ENCODE results near the gene UPK3A. TPM values are rescaled to one million over a fixed set of nuclear protein-coding genes. Genes with fewer than 3 reads are reported as not detected.
A peak's percentile ranks its signal among the peaks of the same experiment; 100 is the strongest.

Gene UPK3A
- total and polyA plus RNA-seq, 10 of the 15 experiments (the other 5 are each of a cell fraction or from before 2014, with no cell fraction given), result not detected

DNA sequence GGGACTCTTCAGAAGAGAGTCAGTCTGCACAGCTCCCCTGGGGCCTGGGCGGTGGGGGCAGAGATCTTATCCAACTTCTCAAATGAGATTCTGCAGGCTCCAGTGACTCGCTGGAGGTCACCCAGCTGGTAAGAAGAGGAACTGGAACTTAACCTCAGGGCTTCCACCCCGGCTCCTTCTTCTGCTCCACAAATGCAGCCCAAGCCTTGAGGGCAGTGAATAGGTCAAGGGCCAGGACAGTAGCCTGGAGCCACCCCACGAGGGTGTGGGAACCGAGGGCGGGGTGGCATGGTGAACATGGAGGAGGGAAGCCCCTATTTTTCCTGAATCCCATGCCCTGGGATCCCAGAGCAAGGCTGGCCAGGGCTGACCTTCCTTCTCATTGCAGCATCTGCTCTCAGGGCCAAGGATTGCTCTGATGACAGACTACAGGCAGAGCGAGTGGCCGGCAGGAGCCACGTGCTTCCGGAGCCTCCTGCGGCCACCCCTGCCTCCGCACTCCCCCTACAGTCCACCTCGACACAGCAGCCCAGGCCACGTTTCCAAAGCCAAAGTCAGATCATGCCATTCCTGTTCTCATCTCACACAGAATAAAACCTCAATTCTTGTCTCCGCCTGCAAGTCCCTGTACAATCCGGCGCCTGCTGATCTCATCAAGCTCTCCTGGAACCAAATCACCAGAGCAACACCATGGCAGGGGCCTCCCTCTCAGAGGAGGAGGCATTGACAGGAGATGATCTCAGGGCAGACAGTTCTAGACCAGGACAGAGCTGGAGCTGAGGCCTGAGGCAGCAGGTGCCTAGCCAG, 21.1 kb upstream of the UPK3A start (continued):
- TF ChIP-seq CREM (IDR thresholded peaks at IDR 0.05; ENCODE audit: low read depth) (peak; percentile 55), NFIC (IDR thresholded peaks at IDR 0.05; ENCODE audit: low read depth, low read length) (peak; percentile 74; the same call in 1 of the 2 replicates), POLR2AphosphoS2 (IDR thresholded peaks at IDR 0.05; ENCODE audit: low read depth, low read length) (no peak), SIN3A (IDR thresholded peaks at IDR 0.05; ENCODE audit: low read depth, low read length) (0 out of 2 replicates have a peak, but pooled peaks have one; percentile 15), FOXM1 (IDR thresholded peaks at IDR 0.05; ENCODE audit: low read depth, low read length) (peak; percentile 57; the same call in 1 of the 2 replicates), SRF (IDR thresholded peaks at IDR 0.05; ENCODE audit: low read depth in 2 of 2, low read length in 2 of 2) (0 out of 4 replicates have a peak, but pooled peaks of 1 of the 2 experiments have one; percentile 34), LARP7 (IDR thresholded peaks at IDR 0.05) (0 out of 2 replicates have a peak, but pooled peaks have one; percentile 24), ZNF217 (IDR thresholded peaks at IDR 0.05) (no peak), MYC (IDR thresholded peaks at IDR 0.05; ENCODE audit: insufficient read depth, insufficient read length, insufficient replicate concordance, low read length, severe bottlenecking) (peak; percentile 79), DPF2 (IDR thresholded peaks at IDR 0.05) (peak; percentile 96)

DNA sequence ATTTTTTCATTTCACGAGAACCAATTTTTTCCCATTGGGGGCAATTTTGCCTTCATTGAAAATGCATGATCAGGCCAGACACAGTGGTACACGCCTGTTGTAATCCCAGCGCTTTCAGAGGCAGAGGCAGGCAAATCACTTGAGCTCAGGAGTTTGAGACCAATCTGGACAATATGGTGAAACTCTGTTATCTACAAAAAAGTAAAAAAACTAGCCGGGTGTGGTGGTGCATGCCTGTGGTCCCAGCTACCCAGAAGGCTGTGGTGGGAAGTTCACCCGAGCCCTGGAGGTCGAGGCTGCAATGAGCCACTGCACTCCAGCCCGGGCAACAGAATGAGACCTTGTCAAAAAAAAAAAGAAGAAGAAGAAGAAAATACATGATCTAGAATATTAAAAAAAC, 19.2 kb upstream of the UPK3A start:
- DNase-seq (ENCODE audit: low read depth, low spot score) (no peak), FAIRE-seq (no peak), ATAC-seq (no peak)
- no peak overlapping the region for H3K4me3 ChIP-seq
- peaks cover 3 to 4% of the 10 kb centered on the region in 2 experiments; a peak in 3 of 4 replicates for H3K27me3 ChIP-seq (replicated peaks in 1 of 2; ENCODE audit: control insufficient read depth in 2 of 2, insufficient read depth in 2 of 2, low read length in 1 of 2)
- H3K4me2 ChIP-seq (ENCODE audit: control insufficient read depth, insufficient read depth), result no peak overlapping the region
- H4K20me1 ChIP-seq (ENCODE audit: control insufficient read depth, insufficient read depth), result no peaks in the 10 kb centered on the region
- intact Hi-C loops (cut with micrococcal nuclease; ENCODE audit: unreplicated experiment), result loop anchor here (5.0 to 10.0 kb wide), 2 partner anchors 287 to 291 kb away; no protein-coding TSS in a partner anchor
- in situ Hi-C loops (cut with MboI), result loop anchor here (5.0 kb wide), 2 partner anchors 167 to 287 kb away; no protein-coding TSS in a partner anchor
- ChIA-PET POLR2A (no interaction called here), RAD21 (ENCODE audit: unreplicated experiment) (interaction anchor here (1.1 kb wide), 1 partner anchor 31 kb away, joined by 4 read pairs; no protein-coding TSS in a partner anchor), CTCF (interaction anchor here (1.1 to 2.7 kb wide), 3 partner anchors 57 to 445 kb away, joined by 3 to 9 read pairs (median 7); no protein-coding TSS in a partner anchor), SMC1A (ENCODE audit: uncharacterized antibody, unreplicated experiment) (no interaction called here)
- H3K4me1 ChIP-seq (ENCODE audit: control insufficient read depth, insufficient read depth, low read length), result peaks cover 42% of the 10 kb centered on the region
- BruUV-seq (replicated peaks), result no TSS peak
- no peaks in the 10 kb centered on the region for H3K79me2 ChIP-seq (ENCODE audit: control insufficient read depth, insufficient read depth, low read length)
- no peak overlapping the region for H2AFZ ChIP-seq (ENCODE audit: control insufficient read depth, low read depth, low read length)
- no peaks in the 10 kb centered on the region for H3K9me3 ChIP-seq (replicated peaks; ENCODE audit: control insufficient read depth, insufficient read depth, low read length)
- H3K36me3 ChIP-seq (ENCODE audit: control insufficient read depth in 2 of 2, insufficient read depth in 2 of 2, low read length in 1 of 2), result no peaks in the 10 kb centered on the region
- no peak overlapping the region for H3K9ac ChIP-seq (ENCODE audit: control insufficient read depth, insufficient read depth, low read length)
- H3K27ac ChIP-seq (ENCODE audit: control insufficient read depth, insufficient read depth), result no peak overlapping the region
- WGBS (ENCODE audit: insufficient coverage, insufficient replicate concordance, low lambda C conversion rate, missing lambda C conversion rate), result 38% methylated on average over 6 of the region's 7 CpGs
- TF ChIP-seq, protein P1, sequence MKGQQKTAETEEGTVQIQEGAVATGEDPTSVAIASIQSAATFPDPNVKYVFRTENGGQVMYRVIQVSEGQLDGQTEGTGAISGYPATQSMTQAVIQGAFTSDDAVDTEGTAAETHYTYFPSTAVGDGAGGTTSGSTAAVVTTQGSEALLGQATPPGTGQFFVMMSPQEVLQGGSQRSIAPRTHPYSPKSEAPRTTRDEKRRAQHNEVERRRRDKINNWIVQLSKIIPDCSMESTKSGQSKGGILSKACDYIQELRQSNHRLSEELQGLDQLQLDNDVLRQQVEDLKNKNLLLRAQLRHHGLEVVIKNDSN (IDR thresholded peaks at IDR 0.05; ENCODE audit: borderline replicate concordance, extremely low read length, insufficient read depth, low read depth, low read length), result no peak
- TF ChIP-seq NFXL1 (IDR thresholded peaks at IDR 0.05; ENCODE audit: borderline replicate concordance), result no peak
